Measurements from ENCODE around the gene MAST2.

- TF ChIP-seq CTCF (IDR thresholded peaks at IDR 0.05) (no peak), POLR2A (IDR thresholded peaks at IDR 0.05; ENCODE audit: low read depth) (no peak), POLR2AphosphoS5 (IDR thresholded peaks at IDR 0.05) (no peak), EP300 (IDR thresholded peaks at IDR 0.05) (no peak)
Measured at GRCh38 chr1:45982359-45982758, 178.9 kb downstream of the MAST2 start.

Measured in esophagus muscularis mucosa (tissue), 4 donors.